NCI-H69 (cell line): ENCODE measurements around the gene XAGE2.

Source experiments
- DNase-seq: peaks from one replicate; lab custom pipeline; 2025; lab: John Stamatoyannopoulos, UW

Gene XAGE2

GRCh38 chrX:52424656-52425055 is 55.8 kb downstream of the XAGE2 start:
- DNase-seq = no peak
